Caki2 (cell line): ENCODE measurements around the gene TRIM52. TPM values are rescaled to one million over a fixed set of nuclear protein-coding genes. Genes with fewer than 3 reads are reported as not detected.

Experiments
- DNase-seq: peaks from one replicate; pipeline ENCODE4 v3.0.0-alpha.2; 2015; ENCODE audit warnings: low read depth
- in situ Hi-C: cut with HindIII; loops from 2 replicates; pipeline ENCODE4 v1.10.0; 2016; ENCODE audit warnings: low sequenced_read_pairs, low pct_unique_long_range_greater_than_20kb, mixed read lengths
- total RNA-seq: library from RNA; depleted of rRNA; stranded (reverse); fragments of >200 nt; shearing (Covaris generic); gene quantifications from 2 replicates; pipeline ENCODE4 v1.2.3, GENCODE V29; 2014; ENCODE audit warnings: low replicate concordance; rRNA removed

TRIM52 gene
- total RNA-seq, 1 experiment from 2014 or later: 12.9 TPM

- in situ Hi-C loops: no loop called here
- no peak for DNase-seq
These were observed 54.9 kb downstream of the TRIM52 start for GRCh38 chr5:181205761-181206649.

Other genes with a start within 250 kb of the TRIM52 start
- gene BTNL9, start 220.9 kb downstream of the TRIM52 start, total RNA-seq: not detected in 2 replicates
- not detected in 2 replicates for gene OR2V1, start 130.0 kb downstream of the TRIM52 start, total RNA-seq
- gene OR2V2, start 113.6 kb downstream of the TRIM52 start, total RNA-seq: not detected in 2 replicates
- 56.2 and 62.2 TPM in 2 replicates for gene TRIM7, start 55.9 kb downstream of the TRIM52 start, total RNA-seq
- 17.9 and 32.2 TPM in 2 replicates for gene TRIM41, start 37.9 kb downstream of the TRIM52 start, total RNA-seq
- gene RACK1, start 17.2 kb downstream of the TRIM52 start, total RNA-seq: 4,377 and 4,541 TPM in 2 replicates
- not detected in 2 replicates for gene OR4F3, start 106.1 kb upstream of the TRIM52 start, total RNA-seq